Measurements from ENCODE around the gene PLXDC2.

Gene PLXDC2

DNA sequence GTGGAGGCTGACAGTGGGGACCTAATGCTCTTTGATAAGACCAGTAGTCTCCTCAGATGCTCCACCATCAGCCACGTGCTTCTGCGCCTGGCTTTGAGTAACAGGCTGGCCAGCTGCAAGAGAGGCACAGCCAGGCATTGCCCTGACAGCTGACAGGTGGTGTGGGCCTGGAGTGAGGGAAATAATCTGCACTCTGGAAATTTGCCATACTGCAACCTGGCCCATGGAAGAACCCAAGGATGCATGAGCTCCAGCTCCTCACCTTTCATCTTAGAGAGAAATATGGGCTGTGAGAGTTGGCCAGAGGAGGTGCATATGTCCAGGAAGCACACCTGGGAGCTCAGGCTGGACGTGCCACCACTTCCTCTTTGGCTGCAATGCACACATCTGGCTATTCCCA is 118.9 kb downstream of the PLXDC2 start:
- no peak for DNase-seq (ENCODE audit: low read depth, low spot score)
- no CpG with 5 or more reads among the region's 3 CpGs for WGBS (ENCODE audit: insufficient coverage, insufficient read length)

DNA sequence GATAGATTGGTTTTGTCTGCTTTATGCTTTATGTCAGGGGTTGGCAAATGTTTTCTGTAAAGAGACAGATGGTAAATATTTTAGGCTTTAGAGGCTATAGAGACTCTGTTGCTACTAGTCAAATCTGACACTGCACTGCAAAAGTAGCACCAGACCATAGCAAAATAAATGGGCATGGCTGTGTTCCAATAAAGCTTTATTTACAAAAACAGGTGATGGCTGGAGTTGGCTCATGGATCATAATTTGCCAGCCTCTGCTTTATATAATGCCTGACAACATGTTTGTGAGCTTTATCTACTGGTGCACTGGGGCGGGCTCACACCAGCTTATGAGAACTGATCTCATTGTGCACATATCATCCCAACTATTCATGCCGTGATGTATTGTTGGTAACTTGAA is 120.1 kb downstream of the PLXDC2 start:
- DNase-seq (ENCODE audit: low read depth, low spot score), result no peak
- no peak overlapping the region for H3K4me3 ChIP-seq (ENCODE audit: low read length)
- no peak overlapping the region for H3K27ac ChIP-seq (ENCODE audit: low read length)
- no peaks in the 10 kb centered on the region for H3K9me3 ChIP-seq (ENCODE audit: control insufficient read depth, insufficient read depth, low read length)
- no peaks in the 10 kb centered on the region for H3K36me3 ChIP-seq (ENCODE audit: control insufficient read depth, insufficient read depth, low read length)
- no peaks in the 10 kb centered on the region for H3K27me3 ChIP-seq (ENCODE audit: control insufficient read depth, insufficient read depth, low read length)
- WGBS (ENCODE audit: insufficient coverage, insufficient read length), result no CpG with 5 or more reads among the region's 2 CpGs
- peaks cover 3% of the 10 kb centered on the region; the same call in 1 of the 2 replicates for H3K4me1 ChIP-seq (ENCODE audit: control insufficient read depth, insufficient read depth, low read length)

More for the DNA sequence above, 118.9 kb downstream of the PLXDC2 start:
- H3K27ac ChIP-seq (ENCODE audit: low read length), result no peak overlapping the region
- H3K9me3 ChIP-seq (ENCODE audit: control insufficient read depth, insufficient read depth, low read length), result no peaks in the 10 kb centered on the region
- no peaks in the 10 kb centered on the region for H3K27me3 ChIP-seq (ENCODE audit: control insufficient read depth, insufficient read depth, low read length)
- no peak overlapping the region for H3K4me3 ChIP-seq (ENCODE audit: low read length)
- no peaks in the 10 kb centered on the region for H3K36me3 ChIP-seq (ENCODE audit: control insufficient read depth, insufficient read depth, low read length)
- no peaks in the 10 kb centered on the region; the same call in 1 of the 2 replicates for H3K4me1 ChIP-seq (ENCODE audit: control insufficient read depth, insufficient read depth, low read length)

DNA sequence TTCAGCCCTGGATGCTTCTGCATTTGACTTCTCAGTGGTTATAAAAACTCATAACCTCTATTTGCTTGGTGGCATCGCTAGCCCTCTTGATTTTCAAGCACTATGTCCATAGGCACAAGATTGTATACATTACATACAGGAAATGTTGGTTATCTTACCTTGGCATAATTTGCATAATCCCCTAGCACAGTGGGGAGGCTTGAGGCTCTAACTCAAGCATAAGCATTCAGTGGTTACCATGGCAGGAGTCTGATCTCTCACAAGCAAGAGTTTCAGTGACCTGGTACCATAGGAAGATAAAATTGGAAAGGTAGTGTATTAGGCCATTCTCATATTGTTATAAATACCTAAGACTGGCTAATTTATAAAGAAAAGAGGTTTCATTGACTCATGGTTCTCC is 121.8 kb downstream of the PLXDC2 start:
- WGBS (ENCODE audit: insufficient coverage, insufficient read length), result no CpG with 5 or more reads among the region's 1 CpG
- Histone ChIP-seq H3K9me3 (ENCODE audit: control insufficient read depth, insufficient read depth, low read length) (no peaks in the 10 kb centered on the region), H3K27ac (ENCODE audit: low read length) (no peak overlapping the region), H3K4me3 (ENCODE audit: low read length) (no peak overlapping the region), H3K4me1 (ENCODE audit: control insufficient read depth, insufficient read depth, low read length) (peaks cover 3% of the 10 kb centered on the region; the same call in 1 of the 2 replicates), H3K27me3 (ENCODE audit: control insufficient read depth, insufficient read depth, low read length) (no peaks in the 10 kb centered on the region), H3K36me3 (ENCODE audit: control insufficient read depth, insufficient read depth, low read length) (no peaks in the 10 kb centered on the region)
- no peak for DNase-seq (ENCODE audit: low read depth, low spot score)

DNA sequence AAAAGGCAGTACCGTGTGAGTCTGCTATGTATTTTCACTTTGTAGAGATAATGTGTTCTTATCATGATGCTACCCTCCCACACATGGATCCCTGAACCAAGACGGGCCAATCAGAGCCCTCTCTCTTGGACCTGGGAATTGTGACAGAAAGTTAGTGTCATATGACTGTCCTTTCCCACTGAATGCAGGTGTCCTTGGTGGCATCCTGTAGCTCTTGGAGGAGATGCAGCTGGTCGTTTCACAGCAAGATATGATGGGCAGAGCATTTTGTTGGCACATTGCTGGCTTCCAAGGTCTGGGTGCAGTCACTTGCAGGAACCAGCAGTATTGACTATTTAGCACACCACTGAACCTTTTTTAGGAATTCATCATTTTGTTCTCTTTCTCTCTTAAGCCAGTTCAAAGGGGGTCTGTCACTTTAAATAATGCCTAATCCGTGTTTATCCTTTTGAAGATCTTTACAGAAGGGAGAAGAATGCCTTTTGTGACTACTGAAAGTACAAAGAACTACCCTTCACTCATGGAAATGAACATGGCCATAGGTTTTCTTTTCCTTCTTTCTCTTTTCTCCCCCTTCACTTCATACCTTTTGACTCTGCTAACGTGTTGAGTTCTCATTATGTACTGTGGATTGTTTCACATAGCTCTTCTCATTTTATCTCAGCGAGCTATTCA is 125.1 kb downstream of the PLXDC2 start:
- WGBS (ENCODE audit: insufficient coverage, insufficient read length), result no CpG with 5 or more reads among the region's 6 CpGs

GRCh38 chr10:19944911-19945663 is 128.9 kb downstream of the PLXDC2 start:
- no peak overlapping the region for H3K27ac ChIP-seq (ENCODE audit: low read length)

More for the DNA sequence above, 125.1 kb downstream of the PLXDC2 start:
- Histone ChIP-seq H3K27ac (ENCODE audit: low read length) (no peak overlapping the region), H3K9me3 (ENCODE audit: control insufficient read depth, insufficient read depth, low read length) (no peaks in the 10 kb centered on the region), H3K27me3 (ENCODE audit: control insufficient read depth, insufficient read depth, low read length) (no peaks in the 10 kb centered on the region), H3K4me3 (ENCODE audit: low read length) (no peak overlapping the region), H3K4me1 (ENCODE audit: control insufficient read depth, insufficient read depth, low read length) (peaks cover 3% of the 10 kb centered on the region; the same call in 1 of the 2 replicates), H3K36me3 (ENCODE audit: control insufficient read depth, insufficient read depth, low read length) (no peaks in the 10 kb centered on the region)
- DNase-seq (ENCODE audit: low read depth, low spot score), result no peak

GRCh38 chr10:19946245-19946644 is 130.0 kb downstream of the PLXDC2 start:
- no peaks in the 10 kb centered on the region for H3K36me3 ChIP-seq (ENCODE audit: control insufficient read depth, insufficient read depth, low read length)
- no CpG with 5 or more reads among the region's 4 CpGs for WGBS (ENCODE audit: insufficient coverage, insufficient read length)

More at GRCh38 chr10:19944911-19945663, 128.9 kb downstream of the PLXDC2 start:
- H3K27me3 ChIP-seq (ENCODE audit: control insufficient read depth, insufficient read depth, low read length), result no peaks in the 10 kb centered on the region
- H3K4me3 ChIP-seq (ENCODE audit: low read length), result no peak overlapping the region
- no peaks in the 10 kb centered on the region for H3K36me3 ChIP-seq (ENCODE audit: control insufficient read depth, insufficient read depth, low read length)
- peaks cover 3% of the 10 kb centered on the region; the same call in 1 of the 2 replicates for H3K4me1 ChIP-seq (ENCODE audit: control insufficient read depth, insufficient read depth, low read length)
- H3K9me3 ChIP-seq (ENCODE audit: control insufficient read depth, insufficient read depth, low read length), result no peaks in the 10 kb centered on the region
- no CpG with 5 or more reads among the region's 6 CpGs for WGBS (ENCODE audit: insufficient coverage, insufficient read length)
- no peak for DNase-seq (ENCODE audit: low read depth, low spot score)

DNA sequence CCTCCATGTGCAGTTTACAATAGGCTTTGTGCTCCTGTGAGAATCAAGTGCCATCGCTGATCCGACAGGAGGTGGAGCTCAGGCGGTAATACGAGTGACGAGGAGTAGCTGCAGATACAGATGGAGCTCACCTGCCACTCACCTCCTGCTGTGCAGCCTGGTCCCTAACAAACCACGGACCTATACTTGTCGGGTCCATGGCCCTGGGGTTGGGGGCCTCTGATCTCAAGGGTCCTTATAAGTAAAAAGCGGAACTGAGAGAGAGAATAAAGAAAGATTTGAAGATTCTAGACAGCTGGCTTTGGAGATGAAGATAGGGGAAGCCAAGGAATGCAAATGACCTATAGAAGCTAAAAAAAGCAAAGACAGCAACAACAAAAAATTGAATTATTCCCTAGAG is 130.6 kb downstream of the PLXDC2 start:
- Histone ChIP-seq H3K27me3 (ENCODE audit: control insufficient read depth, insufficient read depth, low read length) (no peaks in the 10 kb centered on the region), H3K4me3 (ENCODE audit: low read length) (no peak overlapping the region), H3K9me3 (ENCODE audit: control insufficient read depth, insufficient read depth, low read length) (no peaks in the 10 kb centered on the region), H3K27ac (ENCODE audit: low read length) (no peak overlapping the region), H3K4me1 (ENCODE audit: control insufficient read depth, insufficient read depth, low read length) (no peaks in the 10 kb centered on the region), H3K36me3 (ENCODE audit: control insufficient read depth, insufficient read depth, low read length) (no peaks in the 10 kb centered on the region)
- WGBS (ENCODE audit: insufficient coverage, insufficient read length), result no CpG with 5 or more reads among the region's 8 CpGs
- no peak for DNase-seq (ENCODE audit: low read depth, low spot score)

More at GRCh38 chr10:19946245-19946644, 130.0 kb downstream of the PLXDC2 start:
- DNase-seq (ENCODE audit: low read depth, low spot score), result no peak
- Histone ChIP-seq H3K27me3 (ENCODE audit: control insufficient read depth, insufficient read depth, low read length) (no peaks in the 10 kb centered on the region), H3K4me3 (ENCODE audit: low read length) (no peak overlapping the region), H3K9me3 (ENCODE audit: control insufficient read depth, insufficient read depth, low read length) (no peaks in the 10 kb centered on the region), H3K4me1 (ENCODE audit: control insufficient read depth, insufficient read depth, low read length) (peaks cover under 1% of the 10 kb centered on the region; the same call in 1 of the 2 replicates), H3K27ac (ENCODE audit: low read length) (no peak overlapping the region)

DNA sequence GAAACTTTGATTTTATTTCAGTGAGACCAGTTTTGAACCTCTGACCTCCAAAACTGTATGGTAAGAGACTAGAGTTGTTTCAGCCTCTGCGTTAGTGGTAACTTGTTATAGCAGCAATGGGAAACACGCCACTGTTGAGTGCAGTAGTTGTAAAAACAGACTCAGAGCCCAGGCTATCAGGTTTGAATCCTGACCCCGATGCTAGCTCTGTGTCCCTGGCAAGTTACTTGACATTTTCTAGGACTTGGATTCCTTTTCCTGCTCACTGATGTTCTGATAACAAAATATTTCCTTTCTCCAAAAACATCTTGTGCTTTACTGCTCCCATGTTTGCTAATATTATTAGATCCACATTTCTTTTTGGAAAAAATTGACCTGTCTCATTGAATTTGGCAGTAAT is 131.0 kb downstream of the PLXDC2 start:
- Histone ChIP-seq H3K9me3 (ENCODE audit: control insufficient read depth, insufficient read depth, low read length) (no peaks in the 10 kb centered on the region), H3K4me3 (ENCODE audit: low read length) (no peak overlapping the region), H3K27ac (ENCODE audit: low read length) (no peak overlapping the region), H3K27me3 (ENCODE audit: control insufficient read depth, insufficient read depth, low read length) (no peaks in the 10 kb centered on the region), H3K4me1 (ENCODE audit: control insufficient read depth, insufficient read depth, low read length) (no peaks in the 10 kb centered on the region), H3K36me3 (ENCODE audit: control insufficient read depth, insufficient read depth, low read length) (no peaks in the 10 kb centered on the region)
- WGBS (ENCODE audit: insufficient coverage, insufficient read length), result no CpG with 5 or more reads among the region's 3 CpGs
- DNase-seq (ENCODE audit: low read depth, low spot score), result no peak

DNA sequence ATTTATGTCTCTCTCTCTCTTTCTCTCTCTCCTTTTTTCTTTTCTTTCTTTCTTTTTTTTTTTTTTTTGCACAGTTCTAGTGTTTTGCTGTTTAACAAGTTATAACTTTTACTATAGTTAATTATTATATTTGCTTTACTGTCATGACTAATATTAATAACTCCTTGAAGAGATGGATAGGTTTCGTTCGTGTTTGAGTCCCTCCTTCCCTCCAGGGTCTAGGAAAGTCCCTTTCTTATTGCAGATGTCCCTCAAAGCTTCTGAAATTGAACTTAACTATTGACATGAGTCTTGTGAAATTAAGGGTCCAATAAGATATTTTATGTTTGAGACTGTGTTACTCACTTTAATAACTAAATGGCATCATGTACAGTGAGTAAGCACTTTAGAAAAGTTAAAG is 131.4 kb downstream of the PLXDC2 start:
- DNase-seq (ENCODE audit: low read depth, low spot score), result no peak
- H3K9me3 ChIP-seq (ENCODE audit: control insufficient read depth, insufficient read depth, low read length), result no peaks in the 10 kb centered on the region
- H3K27ac ChIP-seq (ENCODE audit: low read length), result no peak overlapping the region
- no CpG with 5 or more reads among the region's 2 CpGs for WGBS (ENCODE audit: insufficient coverage, insufficient read length)
- no peaks in the 10 kb centered on the region for H3K4me1 ChIP-seq (ENCODE audit: control insufficient read depth, insufficient read depth, low read length)
- H3K36me3 ChIP-seq (ENCODE audit: control insufficient read depth, insufficient read depth, low read length), result no peaks in the 10 kb centered on the region
- H3K27me3 ChIP-seq (ENCODE audit: control insufficient read depth, insufficient read depth, low read length), result no peaks in the 10 kb centered on the region
- no peak overlapping the region for H3K4me3 ChIP-seq (ENCODE audit: low read length)

DNA sequence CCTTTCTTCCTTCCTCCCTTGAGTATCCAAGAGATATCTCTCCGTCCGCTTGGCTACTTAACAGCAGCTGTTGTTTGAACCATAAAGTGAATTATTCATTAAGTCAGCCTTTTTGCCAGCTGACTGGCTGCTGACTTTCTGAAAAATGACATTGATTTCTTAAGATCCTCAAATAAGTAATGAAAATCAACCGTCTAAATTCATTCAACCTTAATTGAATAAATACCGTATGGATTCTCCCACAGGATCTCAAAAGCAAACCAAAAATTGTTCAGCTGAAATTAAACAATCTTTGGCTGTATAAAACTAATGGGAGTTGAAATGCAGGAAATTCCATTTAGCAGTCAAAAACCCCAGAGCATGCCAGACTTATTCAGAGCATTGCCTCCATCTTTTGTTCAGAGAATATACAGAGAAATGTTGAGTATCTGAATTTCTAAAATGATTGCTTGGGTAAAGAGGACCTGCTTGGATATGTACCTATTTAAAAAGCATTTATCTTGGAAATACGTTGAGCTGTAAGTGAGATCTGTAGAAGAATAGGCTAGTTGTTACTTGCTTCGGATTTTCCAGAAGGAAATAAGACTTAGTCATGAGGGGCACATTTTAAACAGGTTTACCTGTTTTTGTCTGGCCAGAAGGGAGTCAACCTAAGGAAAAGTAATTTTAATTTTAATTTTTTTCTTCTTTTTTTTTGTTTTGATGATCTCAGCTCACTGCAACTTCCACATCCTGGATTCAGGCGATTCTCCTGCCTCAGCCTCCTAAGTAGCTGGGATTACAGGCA is 136.2 kb downstream of the PLXDC2 start:
- H3K4me1 ChIP-seq (ENCODE audit: control insufficient read depth, insufficient read depth, low read length), result no peaks in the 10 kb centered on the region
- no CpG with 5 or more reads among the region's 7 CpGs for WGBS (ENCODE audit: insufficient coverage, insufficient read length)
- no peaks in the 10 kb centered on the region for H3K27me3 ChIP-seq (ENCODE audit: control insufficient read depth, insufficient read depth, low read length)
- H3K27ac ChIP-seq (ENCODE audit: low read length), result no peak overlapping the region
- no peaks in the 10 kb centered on the region for H3K9me3 ChIP-seq (ENCODE audit: control insufficient read depth, insufficient read depth, low read length)
- no peak for DNase-seq (ENCODE audit: low read depth, low spot score)
- no peaks in the 10 kb centered on the region for H3K36me3 ChIP-seq (ENCODE audit: control insufficient read depth, insufficient read depth, low read length)
- no peak overlapping the region for H3K4me3 ChIP-seq (ENCODE audit: low read length)

Measured in iPS DF 6.9 (cell line).